ENCODE measurements around the gene PODXL2.

DNA sequence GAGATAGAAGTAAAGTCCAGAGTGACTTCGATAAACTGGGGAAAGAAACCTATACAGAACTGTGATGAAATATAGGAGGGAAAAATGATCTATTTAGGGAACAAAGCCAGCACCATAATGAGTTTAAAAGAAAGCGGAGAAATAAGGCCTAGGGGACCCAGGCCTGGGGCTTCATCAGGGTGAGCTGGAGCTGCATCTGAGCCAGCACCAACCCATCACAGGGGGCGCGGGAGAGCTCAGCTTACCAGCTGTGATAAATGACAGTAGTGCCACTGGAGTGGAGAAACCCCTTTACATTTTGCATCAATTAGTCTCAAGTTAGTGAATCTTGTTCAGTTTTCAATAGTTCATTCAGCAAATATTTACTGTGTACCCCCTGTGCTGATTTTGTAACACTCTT, 21.3 kb downstream of the PODXL2 start:
- TF ChIP-seq, protein P1, sequence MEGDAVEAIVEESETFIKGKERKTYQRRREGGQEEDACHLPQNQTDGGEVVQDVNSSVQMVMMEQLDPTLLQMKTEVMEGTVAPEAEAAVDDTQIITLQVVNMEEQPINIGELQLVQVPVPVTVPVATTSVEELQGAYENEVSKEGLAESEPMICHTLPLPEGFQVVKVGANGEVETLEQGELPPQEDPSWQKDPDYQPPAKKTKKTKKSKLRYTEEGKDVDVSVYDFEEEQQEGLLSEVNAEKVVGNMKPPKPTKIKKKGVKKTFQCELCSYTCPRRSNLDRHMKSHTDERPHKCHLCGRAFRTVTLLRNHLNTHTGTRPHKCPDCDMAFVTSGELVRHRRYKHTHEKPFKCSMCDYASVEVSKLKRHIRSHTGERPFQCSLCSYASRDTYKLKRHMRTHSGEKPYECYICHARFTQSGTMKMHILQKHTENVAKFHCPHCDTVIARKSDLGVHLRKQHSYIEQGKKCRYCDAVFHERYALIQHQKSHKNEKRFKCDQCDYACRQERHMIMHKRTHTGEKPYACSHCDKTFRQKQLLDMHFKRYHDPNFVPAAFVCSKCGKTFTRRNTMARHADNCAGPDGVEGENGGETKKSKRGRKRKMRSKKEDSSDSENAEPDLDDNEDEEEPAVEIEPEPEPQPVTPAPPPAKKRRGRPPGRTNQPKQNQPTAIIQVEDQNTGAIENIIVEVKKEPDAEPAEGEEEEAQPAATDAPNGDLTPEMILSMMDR (IDR thresholded peaks at IDR 0.05), result no peak
- TF ChIP-seq POLR2AphosphoS5 (IDR thresholded peaks at IDR 0.05), result no peak

Data from breast epithelium (tissue), 3 donors.